ENCODE results near the gene GGA2. TPM values are rescaled to one million over a fixed set of nuclear protein-coding genes. Genes with fewer than 3 reads are reported as not detected.
"Not testable (repeated sequence)": the region's sequence is repeated elsewhere in the genome, so short reads cannot be mapped to it uniquely, and the experiment has no call there.

GGA2 gene
- total RNA-seq, 6 experiments from 2014 or later = 28.1 to 38.0 (median 35.7) TPM

DNA sequence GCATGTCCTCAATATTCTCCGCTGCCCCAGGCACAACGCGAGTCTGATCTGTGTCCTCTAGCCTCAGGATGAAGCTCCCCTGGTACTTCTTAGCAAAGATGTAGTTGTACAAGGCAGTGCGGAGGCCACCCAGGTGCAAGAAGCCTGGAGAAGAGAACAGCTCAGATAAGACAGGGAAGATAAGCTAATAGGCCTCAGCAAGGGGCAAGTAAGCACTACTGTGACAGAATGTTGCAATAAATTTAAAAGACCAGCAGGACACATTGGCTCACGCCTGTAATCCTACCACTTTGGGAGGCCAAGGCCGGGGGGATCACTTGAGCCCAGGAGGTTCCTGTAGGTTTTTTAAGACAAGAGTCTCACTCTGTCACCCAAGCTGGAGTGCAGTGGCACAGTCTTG lies 41.9 kb upstream of the GGA2 start:
- H3K27ac Mint-ChIP-seq = no peak overlapping the region
- H3K27me3 Mint-ChIP-seq (ENCODE audit: insufficient read depth) = no peaks in the 10 kb centered on the region; the same call in 1 of the 2 replicates
- no peak overlapping the region for H3K4me3 Mint-ChIP-seq
- peaks cover 6% of the 10 kb centered on the region; the same call in 1 of the 2 replicates for H3K4me1 Mint-ChIP-seq (ENCODE audit: low read depth)
- H3K9me3 Mint-ChIP-seq = peaks cover 9% of the 10 kb centered on the region
- H3K36me3 Mint-ChIP-seq (ENCODE audit: low read depth) = peaks cover 21% of the 10 kb centered on the region
- TF ChIP-seq, protein P1, sequence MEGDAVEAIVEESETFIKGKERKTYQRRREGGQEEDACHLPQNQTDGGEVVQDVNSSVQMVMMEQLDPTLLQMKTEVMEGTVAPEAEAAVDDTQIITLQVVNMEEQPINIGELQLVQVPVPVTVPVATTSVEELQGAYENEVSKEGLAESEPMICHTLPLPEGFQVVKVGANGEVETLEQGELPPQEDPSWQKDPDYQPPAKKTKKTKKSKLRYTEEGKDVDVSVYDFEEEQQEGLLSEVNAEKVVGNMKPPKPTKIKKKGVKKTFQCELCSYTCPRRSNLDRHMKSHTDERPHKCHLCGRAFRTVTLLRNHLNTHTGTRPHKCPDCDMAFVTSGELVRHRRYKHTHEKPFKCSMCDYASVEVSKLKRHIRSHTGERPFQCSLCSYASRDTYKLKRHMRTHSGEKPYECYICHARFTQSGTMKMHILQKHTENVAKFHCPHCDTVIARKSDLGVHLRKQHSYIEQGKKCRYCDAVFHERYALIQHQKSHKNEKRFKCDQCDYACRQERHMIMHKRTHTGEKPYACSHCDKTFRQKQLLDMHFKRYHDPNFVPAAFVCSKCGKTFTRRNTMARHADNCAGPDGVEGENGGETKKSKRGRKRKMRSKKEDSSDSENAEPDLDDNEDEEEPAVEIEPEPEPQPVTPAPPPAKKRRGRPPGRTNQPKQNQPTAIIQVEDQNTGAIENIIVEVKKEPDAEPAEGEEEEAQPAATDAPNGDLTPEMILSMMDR (IDR thresholded peaks at IDR 0.05) = no peak
- no peak for DNase-seq

DNA sequence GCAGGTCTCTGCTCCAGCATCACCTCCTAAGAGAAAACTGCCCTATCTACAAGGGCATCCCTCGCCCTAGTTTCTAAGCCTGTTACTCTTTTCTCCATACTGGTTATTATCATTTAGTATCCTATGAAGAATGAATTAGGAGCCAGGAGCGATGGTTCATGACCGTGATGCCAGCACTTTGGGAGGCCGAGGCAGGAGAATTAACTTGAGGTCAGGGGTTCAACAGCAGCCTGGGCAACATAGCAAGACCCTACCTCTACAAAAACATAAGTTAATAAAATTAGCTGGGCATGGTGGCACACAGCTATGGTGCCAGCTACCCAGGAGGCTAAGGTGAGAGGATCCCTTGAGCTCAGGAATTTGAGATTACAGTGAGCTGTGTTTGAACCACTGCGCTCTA lies 39.6 kb upstream of the GGA2 start:
- Mint-ChIP-seq H3K9me3 (no peaks in the 10 kb centered on the region), H3K27ac (no peak overlapping the region), H3K4me3 (no peak overlapping the region), H3K4me1 (ENCODE audit: low read depth) (no peaks in the 10 kb centered on the region), H3K36me3 (ENCODE audit: low read depth) (peaks cover 18% of the 10 kb centered on the region), H3K27me3 (ENCODE audit: insufficient read depth) (no peaks in the 10 kb centered on the region; the same call in 1 of the 2 replicates)
- no peak for DNase-seq
- TF ChIP-seq, protein P1 (IDR thresholded peaks at IDR 0.05) = no peak

DNA sequence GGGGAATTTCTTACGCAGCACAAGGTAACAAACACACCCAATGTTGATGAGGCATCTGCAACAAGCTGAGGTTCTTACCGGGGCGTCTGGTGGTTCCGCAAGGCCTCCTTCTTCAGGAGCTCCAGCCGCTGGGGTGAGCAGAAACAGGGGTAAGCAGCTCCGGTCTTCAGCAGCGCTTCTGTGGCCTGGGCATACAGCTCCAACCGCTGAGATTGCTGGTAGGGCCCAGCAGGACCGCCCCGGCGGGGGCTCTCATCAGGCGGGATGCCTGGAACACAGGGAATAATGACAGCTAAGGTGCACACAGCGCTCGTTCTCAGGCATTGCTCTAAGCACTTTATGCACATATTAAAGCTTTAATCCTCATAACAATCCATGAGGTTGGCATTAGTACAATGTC lies 34.1 kb upstream of the GGA2 start:
- TF ChIP-seq, protein P1 (IDR thresholded peaks at IDR 0.05) = no peak
- H3K27me3 Mint-ChIP-seq (ENCODE audit: insufficient read depth) = no peaks in the 10 kb centered on the region; the same call in 1 of the 2 replicates
- DNase-seq = no peak
- no peak overlapping the region for H3K4me3 Mint-ChIP-seq
- H3K4me1 Mint-ChIP-seq (ENCODE audit: low read depth) = peaks cover 1% of the 10 kb centered on the region
- H3K27ac Mint-ChIP-seq = no peak overlapping the region
- H3K9me3 Mint-ChIP-seq = no peaks in the 10 kb centered on the region
- peaks cover 14% of the 10 kb centered on the region for H3K36me3 Mint-ChIP-seq (ENCODE audit: low read depth)

DNA sequence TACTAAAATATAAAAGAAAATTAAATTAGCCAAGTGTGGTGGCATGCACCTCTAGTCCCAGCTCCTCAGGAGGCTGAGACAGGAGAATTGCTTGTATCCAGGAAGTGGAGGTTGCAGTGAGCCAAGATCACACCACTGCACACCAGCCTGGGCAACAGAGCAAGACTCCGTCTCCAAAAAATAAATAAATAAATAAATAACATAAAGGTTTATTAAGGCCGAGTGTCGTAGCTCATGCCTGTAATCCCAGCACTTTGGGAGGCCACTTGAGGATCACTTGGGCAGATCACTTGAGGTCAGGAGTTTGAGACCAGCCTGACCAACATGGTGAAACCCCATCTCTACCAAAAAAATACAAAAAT lies 30.5 kb upstream of the GGA2 start:
- H3K9me3 Mint-ChIP-seq = not testable (repeated sequence)
- H3K36me3 Mint-ChIP-seq (ENCODE audit: low read depth) = peaks cover 12% of the 10 kb centered on the region; the same call in 1 of the 2 replicates

DNA sequence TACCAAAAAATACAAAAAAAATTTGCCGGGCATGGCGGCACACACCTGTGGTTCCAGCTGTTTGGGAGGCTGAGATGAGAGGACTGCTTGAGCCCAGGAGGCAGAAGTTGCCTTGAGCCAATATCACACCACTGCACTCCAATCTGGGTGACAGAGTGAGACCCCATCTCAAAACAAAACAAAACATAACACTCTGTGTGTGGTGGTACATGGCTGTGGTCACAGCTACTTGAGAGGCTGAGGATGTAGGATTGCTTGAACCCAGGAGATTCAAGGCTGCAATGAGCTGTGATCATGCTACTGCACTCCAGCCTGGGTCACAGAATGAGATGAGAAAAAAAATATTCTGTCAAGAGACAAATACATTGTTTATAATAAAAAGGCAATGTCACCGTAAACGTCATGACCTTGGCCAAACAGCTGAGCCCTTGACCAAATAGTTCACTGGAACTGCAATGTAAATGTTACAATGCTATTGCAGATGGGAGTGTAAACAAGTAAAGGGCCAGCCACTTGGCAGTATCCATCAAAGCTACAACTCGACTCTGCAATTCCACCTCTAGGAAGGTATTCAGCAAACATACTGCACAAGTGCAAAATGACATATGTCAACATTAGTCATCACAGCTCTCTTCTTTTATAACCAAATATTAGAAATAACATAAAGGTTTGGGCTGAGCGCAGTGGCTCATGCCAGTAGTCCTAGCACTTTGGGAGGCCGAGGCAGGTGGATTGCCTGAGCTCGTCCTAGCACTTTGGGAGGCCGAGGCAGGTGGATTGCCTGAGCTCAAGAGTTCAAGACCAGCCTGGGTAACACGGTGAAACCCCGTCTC lies 29.9 kb upstream of the GGA2 start:
- TF ChIP-seq, protein P1 (IDR thresholded peaks at IDR 0.05) = no peak
- DNase-seq = no peak
- H3K27ac Mint-ChIP-seq = peak overlapping the region; percentile 26; the same call in 1 of the 2 replicates
- peaks cover 12% of the 10 kb centered on the region; the same call in 1 of the 2 replicates for H3K36me3 Mint-ChIP-seq (ENCODE audit: low read depth)
- no peak overlapping the region for H3K4me3 Mint-ChIP-seq
- H3K4me1 Mint-ChIP-seq (ENCODE audit: low read depth) = peaks cover 31% of the 10 kb centered on the region
- H3K27me3 Mint-ChIP-seq (ENCODE audit: insufficient read depth) = no peaks in the 10 kb centered on the region; the same call in 1 of the 2 replicates
- H3K9me3 Mint-ChIP-seq = no peaks in the 10 kb centered on the region

More for the DNA sequence above, 30.5 kb upstream of the GGA2 start:
- peaks cover 25% of the 10 kb centered on the region for H3K4me1 Mint-ChIP-seq (ENCODE audit: low read depth)
- H3K4me3 Mint-ChIP-seq; H3K27me3 Mint-ChIP-seq (ENCODE audit: insufficient read depth); H3K27ac Mint-ChIP-seq; DNase-seq: not testable (repeated sequence)

DNA sequence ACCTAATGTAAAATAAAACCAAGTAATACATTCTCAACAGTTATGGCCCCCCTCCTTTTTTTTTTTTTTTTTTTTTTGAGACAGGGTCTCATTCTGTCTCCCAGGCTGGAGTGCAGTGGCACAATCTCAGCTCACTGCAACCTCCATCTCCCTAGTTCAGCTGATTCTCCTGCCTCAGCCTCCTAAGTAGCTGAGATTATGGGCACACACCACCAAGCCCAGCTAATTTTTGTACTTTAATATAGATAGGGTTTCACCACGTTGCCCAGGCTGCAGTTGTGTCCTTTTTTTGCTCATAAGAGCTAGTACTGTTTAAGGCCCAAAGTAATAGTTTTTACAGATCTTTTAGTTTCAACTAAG lies 28.6 kb upstream of the GGA2 start:
- TF ChIP-seq, protein P1 (IDR thresholded peaks at IDR 0.05) = no peak

More for the DNA sequence above, 28.6 kb upstream of the GGA2 start:
- H3K27me3 Mint-ChIP-seq (ENCODE audit: insufficient read depth) = no peaks in the 10 kb centered on the region; the same call in 1 of the 2 replicates
- no peak for DNase-seq
- H3K9me3 Mint-ChIP-seq = no peaks in the 10 kb centered on the region
- peaks cover 16% of the 10 kb centered on the region; the same call in 1 of the 2 replicates for H3K36me3 Mint-ChIP-seq (ENCODE audit: low read depth)
- peaks cover 31% of the 10 kb centered on the region for H3K4me1 Mint-ChIP-seq (ENCODE audit: low read depth)
- no peak overlapping the region for H3K4me3 Mint-ChIP-seq
- H3K27ac Mint-ChIP-seq = peak overlapping the region; percentile 89

Measured in HFFc6 (cell line).